Thyroid gland (tissue), 4 donors: ENCODE data around the gene SCN8A.

Experiments
- CTCF ChIP-seq, 6 experiments: fragments of 200-600 bp in 3 of 6; fragments of 450-650 bp in 3 of 6; sonication (generic) in 3 of 6; IDR thresholded peaks; one replicate each; pipeline ENCODE4 v1.5.1; 2016 to 2019; ENCODE audit warnings: antibody characterized with exemption in 6 of 6, mild to moderate bottlenecking in 2 of 6, inconsistent platforms in 1 of 6, moderate library complexity in 1 of 6
- POLR2A ChIP-seq, 2 donors: fragments of 450-650 bp; IDR thresholded peaks; one replicate each; pipeline ENCODE4 v1.6.1; 2017; ENCODE audit warnings: antibody characterized with exemption in 2 of 2, mild to moderate bottlenecking in 2 of 2, moderate library complexity in 1 of 2

GRCh38 chr12:51823875-51824565 lies 233.0 kb downstream of the SCN8A start:
- peak; percentile 17 to 73 (median 62) for TF ChIP-seq CTCF (IDR thresholded peaks at IDR 0.05)
- no peak for TF ChIP-seq POLR2A (IDR thresholded peaks at IDR 0.05)
